Esophagus squamous epithelium (tissue), 4 donors: ENCODE data around the gene KIF3C.

Experiments used
- POLR2A ChIP-seq, 4 donors: fragments of 450-650 bp; IDR thresholded peaks; one replicate each; pipeline ENCODE4 v1.6.1; 2017; ENCODE audit warnings: antibody characterized with exemption in 4 of 4, mild to moderate bottlenecking in 4 of 4, moderate library complexity in 3 of 4
- TF ChIP-seq, protein P1 (sequence below), 6 experiments: fragments of 450-650 bp in 4 of 6; fragments of 200-600 bp in 2 of 6; sonication (generic) in 2 of 6; IDR thresholded peaks; one replicate each; pipeline ENCODE4 v1.5.1; 2016 to 2019; ENCODE audit warnings: antibody characterized with exemption in 6 of 6, mild to moderate bottlenecking in 4 of 6, moderate library complexity in 4 of 6

DNA sequence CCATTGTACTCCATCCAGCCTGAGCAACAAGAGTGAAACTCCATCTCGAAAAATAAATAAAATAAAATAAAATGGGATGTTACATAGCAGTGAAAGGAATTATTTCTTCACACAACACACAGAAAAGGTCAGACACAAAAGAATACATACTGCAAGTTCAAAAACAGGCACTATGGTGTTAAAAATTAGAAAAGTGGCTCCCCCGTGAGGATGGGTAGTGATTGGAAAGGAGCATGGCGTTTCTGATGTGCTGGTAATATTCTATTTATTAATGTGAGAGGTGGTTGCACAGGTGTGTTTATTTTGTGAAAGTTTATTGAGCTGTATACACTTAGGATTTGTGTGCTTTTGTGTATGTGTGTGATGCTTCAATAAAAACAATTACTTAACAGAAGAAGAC lies 28.6 kb upstream of the KIF3C start:
- TF ChIP-seq, protein P1, sequence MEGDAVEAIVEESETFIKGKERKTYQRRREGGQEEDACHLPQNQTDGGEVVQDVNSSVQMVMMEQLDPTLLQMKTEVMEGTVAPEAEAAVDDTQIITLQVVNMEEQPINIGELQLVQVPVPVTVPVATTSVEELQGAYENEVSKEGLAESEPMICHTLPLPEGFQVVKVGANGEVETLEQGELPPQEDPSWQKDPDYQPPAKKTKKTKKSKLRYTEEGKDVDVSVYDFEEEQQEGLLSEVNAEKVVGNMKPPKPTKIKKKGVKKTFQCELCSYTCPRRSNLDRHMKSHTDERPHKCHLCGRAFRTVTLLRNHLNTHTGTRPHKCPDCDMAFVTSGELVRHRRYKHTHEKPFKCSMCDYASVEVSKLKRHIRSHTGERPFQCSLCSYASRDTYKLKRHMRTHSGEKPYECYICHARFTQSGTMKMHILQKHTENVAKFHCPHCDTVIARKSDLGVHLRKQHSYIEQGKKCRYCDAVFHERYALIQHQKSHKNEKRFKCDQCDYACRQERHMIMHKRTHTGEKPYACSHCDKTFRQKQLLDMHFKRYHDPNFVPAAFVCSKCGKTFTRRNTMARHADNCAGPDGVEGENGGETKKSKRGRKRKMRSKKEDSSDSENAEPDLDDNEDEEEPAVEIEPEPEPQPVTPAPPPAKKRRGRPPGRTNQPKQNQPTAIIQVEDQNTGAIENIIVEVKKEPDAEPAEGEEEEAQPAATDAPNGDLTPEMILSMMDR (IDR thresholded peaks at IDR 0.05) = no peak
- no peak for TF ChIP-seq POLR2A (IDR thresholded peaks at IDR 0.05)
